Measurements from ENCODE around the gene PRRX2. TPM values are rescaled to one million over a fixed set of nuclear protein-coding genes. Genes with fewer than 3 reads are reported as not detected.
"Not testable (repeated sequence)": the region's sequence is repeated elsewhere in the genome, so short reads cannot be mapped to it uniquely, and the experiment has no call there.

PRRX2 gene
- total RNA-seq, 1 donor from 2014 or later: 3.1 TPM

DNA sequence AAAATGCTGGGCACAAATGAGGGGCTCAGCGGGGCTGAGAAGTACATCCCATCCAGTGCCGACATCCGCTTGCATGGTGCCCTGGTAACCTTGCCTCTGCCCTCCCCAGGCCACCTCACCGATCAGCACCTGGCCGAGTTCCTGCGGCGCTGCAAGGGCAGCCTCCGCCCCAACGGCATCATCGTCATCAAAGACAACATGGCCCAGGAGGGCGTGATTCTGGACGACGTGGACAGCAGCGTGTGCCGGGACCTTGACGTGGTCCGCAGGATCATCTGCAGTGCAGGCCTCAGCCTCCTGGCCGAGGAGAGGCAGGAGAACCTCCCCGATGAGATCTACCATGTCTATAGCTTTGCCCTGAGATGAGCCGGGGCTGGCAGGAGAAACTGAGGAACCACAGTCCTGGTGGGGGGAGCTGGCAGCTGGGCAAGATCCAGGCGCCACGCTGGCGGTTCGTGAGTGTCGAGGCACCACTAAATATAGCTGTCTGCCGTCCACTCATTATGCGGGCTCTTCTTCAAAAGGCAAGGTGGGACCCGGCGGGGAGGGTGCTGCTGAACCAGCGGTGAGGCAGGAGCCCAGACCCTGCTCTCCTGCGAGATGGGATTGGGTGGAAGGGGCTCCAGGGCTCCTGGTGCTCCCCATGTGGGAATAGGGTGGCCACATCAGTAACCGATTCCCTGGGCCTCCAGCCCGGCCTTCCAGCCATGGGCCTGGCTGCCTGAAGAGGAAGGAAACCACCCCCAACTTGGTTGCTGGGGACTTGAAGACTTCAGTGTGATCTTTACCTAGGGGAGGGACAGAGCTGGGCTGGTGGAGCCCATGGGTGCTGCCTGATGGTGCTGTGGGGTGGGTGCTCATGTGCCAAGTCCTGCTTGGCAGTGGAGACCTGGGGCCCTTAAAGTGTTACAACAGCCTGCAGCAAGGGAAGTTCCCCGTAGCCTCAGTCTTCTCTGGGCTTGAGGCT, 30.1 kb upstream of the PRRX2 start:
- Histone ChIP-seq H3K9me3 (ENCODE audit: control insufficient read depth in 3 of 3, low read length in 3 of 3) (no peaks in the 10 kb centered on the region), H3K27ac (ENCODE audit: low read depth, low read length) (no peak overlapping the region), H3K27me3 (ENCODE audit: control insufficient read depth in 3 of 3, insufficient read depth in 3 of 3, low read length in 3 of 3) (no peaks in the 10 kb centered on the region), H3K9ac (ENCODE audit: low read depth in 1 of 3, low read length in 3 of 3) (no peak overlapping the region), H3K4me1 (ENCODE audit: control insufficient read depth in 3 of 3, insufficient read depth in 3 of 3, low read length in 3 of 3) (peaks cover 37 to 40% (median 38%) of the 10 kb centered on the region in 3 donors), H3K36me3 (ENCODE audit: control insufficient read depth in 3 of 3, insufficient read depth in 3 of 3, low read length in 3 of 3) (peaks cover 56 to 65% (median 60%) of the 10 kb centered on the region in 3 donors), H3K4me3 (ENCODE audit: low read length in 3 of 3) (no peak overlapping the region)

DNA sequence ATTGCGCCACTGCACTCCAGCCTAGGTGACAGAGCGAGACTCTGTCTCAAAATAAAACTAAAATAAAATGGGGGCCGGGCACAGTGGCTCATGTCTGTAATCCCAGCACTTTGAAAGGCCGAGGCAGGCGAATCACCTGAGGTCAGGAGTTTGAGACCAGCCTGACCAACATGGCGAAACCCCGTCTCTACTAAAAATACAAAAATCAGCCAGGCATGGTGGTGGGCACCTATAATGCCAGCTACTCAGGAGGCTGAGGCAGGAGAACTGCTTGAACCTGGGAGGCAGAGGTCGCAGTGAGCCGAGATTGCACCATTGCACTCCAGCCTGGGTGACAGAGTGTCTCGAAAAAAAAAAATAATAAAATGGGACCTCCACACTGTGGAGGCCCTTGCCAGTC, 29.1 kb upstream of the PRRX2 start:
- H3K4me3 ChIP-seq (ENCODE audit: low read length in 3 of 3); H3K9ac ChIP-seq (ENCODE audit: low read depth in 1 of 3, low read length in 3 of 3); H3K27ac ChIP-seq (ENCODE audit: low read depth, low read length); H3K27me3 ChIP-seq (ENCODE audit: control insufficient read depth in 3 of 3, insufficient read depth in 3 of 3, low read length in 3 of 3); H3K9me3 ChIP-seq (ENCODE audit: control insufficient read depth in 3 of 3, low read length in 3 of 3): not testable (repeated sequence)
- Histone ChIP-seq H3K36me3 (ENCODE audit: control insufficient read depth in 3 of 3, insufficient read depth in 3 of 3, low read length in 3 of 3) (peaks cover 56 to 63% (median 60%) of the 10 kb centered on the region in 3 donors), H3K4me1 (ENCODE audit: control insufficient read depth in 3 of 3, insufficient read depth in 3 of 3, low read length in 3 of 3) (peaks cover 37 to 40% (median 38%) of the 10 kb centered on the region in 3 donors)

DNA sequence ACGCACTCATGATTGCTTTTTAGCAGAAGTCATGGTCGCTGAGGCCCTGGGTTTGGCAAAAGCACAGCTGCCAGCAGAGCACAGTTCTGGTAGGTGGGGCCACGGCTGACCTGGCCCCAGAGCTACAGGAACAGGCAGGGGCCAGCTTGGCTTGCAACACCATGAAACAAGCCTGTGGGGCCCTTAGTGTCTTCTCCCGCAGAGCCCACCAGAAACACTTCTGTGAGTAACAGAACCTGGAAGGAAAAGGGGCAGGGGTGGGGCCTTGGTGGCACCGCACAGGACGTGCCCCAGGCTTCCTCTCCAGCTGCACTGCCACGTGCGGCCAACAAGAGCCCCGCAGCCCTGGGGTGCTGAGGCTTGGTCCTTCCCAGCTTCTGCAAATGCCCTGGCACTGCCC, 28.3 kb upstream of the PRRX2 start:
- peak overlapping the region in 1 of 3 donors; percentile 16 for H3K9ac ChIP-seq (ENCODE audit: low read depth in 1 of 3, low read length in 3 of 3)
- no peak overlapping the region for H3K4me3 ChIP-seq (ENCODE audit: low read length in 3 of 3)
- no peaks in the 10 kb centered on the region for H3K9me3 ChIP-seq (ENCODE audit: control insufficient read depth in 3 of 3, low read length in 3 of 3)
- peaks cover 32 to 39% (median 33%) of the 10 kb centered on the region in 3 donors for H3K4me1 ChIP-seq (ENCODE audit: control insufficient read depth in 3 of 3, insufficient read depth in 3 of 3, low read length in 3 of 3)
- H3K27me3 ChIP-seq (ENCODE audit: control insufficient read depth in 3 of 3, insufficient read depth in 3 of 3, low read length in 3 of 3): no peaks in the 10 kb centered on the region
- peaks cover 56 to 62% (median 58%) of the 10 kb centered on the region in 3 donors for H3K36me3 ChIP-seq (ENCODE audit: control insufficient read depth in 3 of 3, insufficient read depth in 3 of 3, low read length in 3 of 3)
- no peak overlapping the region for H3K27ac ChIP-seq (ENCODE audit: low read depth, low read length)

GRCh38 chr9:129637673-129638439, 27.6 kb upstream of the PRRX2 start:
- Histone ChIP-seq H3K36me3 (ENCODE audit: control insufficient read depth in 3 of 3, insufficient read depth in 3 of 3, low read length in 3 of 3) (peaks cover 56 to 58% (median 56%) of the 10 kb centered on the region in 3 donors), H3K27ac (ENCODE audit: low read depth, low read length) (no peak overlapping the region)

DNA sequence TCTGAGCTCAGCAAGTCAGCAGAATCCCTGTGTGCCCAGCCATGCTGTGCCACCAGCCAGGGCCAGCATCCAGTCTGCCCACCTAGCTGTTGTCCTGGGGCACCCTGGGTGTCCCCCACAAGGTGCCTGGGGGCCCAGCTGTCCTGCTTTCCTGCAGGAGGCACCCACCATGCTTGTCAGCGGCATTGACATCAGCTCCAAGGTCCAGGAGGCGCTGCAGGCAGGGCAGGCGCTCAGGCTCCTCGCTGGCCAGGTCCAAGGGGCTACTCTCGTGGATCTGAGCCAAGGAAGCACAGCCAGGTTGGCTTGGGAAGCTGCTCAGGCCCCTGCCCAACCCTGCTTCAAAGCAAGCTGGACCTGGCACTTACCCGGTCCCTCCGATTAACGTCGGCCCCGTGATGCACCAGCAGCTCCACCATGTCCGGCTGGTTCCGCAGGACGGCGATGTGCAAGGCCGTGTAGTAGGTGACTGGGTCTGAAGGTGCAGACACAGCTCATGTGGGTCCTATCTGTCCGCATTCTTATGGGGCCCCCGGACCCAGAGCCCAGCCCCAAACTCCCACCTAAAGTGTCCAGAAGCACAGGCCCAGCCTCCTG, 26.3 kb upstream of the PRRX2 start:
- Histone ChIP-seq H3K4me1 (ENCODE audit: control insufficient read depth in 3 of 3, insufficient read depth in 3 of 3, low read length in 3 of 3) (peaks cover 23 to 34% (median 30%) of the 10 kb centered on the region in 3 donors), H3K27me3 (ENCODE audit: control insufficient read depth in 3 of 3, insufficient read depth in 3 of 3, low read length in 3 of 3) (no peaks in the 10 kb centered on the region), H3K9ac (ENCODE audit: low read depth in 1 of 3, low read length in 3 of 3) (no peak overlapping the region), H3K27ac (ENCODE audit: low read depth, low read length) (no peak overlapping the region), H3K36me3 (ENCODE audit: control insufficient read depth in 3 of 3, insufficient read depth in 3 of 3, low read length in 3 of 3) (peaks cover 44 to 47% (median 46%) of the 10 kb centered on the region in 3 donors), H3K9me3 (ENCODE audit: control insufficient read depth in 3 of 3, low read length in 3 of 3) (no peaks in the 10 kb centered on the region), H3K4me3 (ENCODE audit: low read length in 3 of 3) (no peak overlapping the region)

More at GRCh38 chr9:129637673-129638439, 27.6 kb upstream of the PRRX2 start:
- H3K27me3 ChIP-seq (ENCODE audit: control insufficient read depth in 3 of 3, insufficient read depth in 3 of 3, low read length in 3 of 3): no peaks in the 10 kb centered on the region
- H3K9ac ChIP-seq (ENCODE audit: low read depth in 1 of 3, low read length in 3 of 3): peak overlapping the region in 1 of 3 donors; percentile 16
- H3K4me3 ChIP-seq (ENCODE audit: low read length in 3 of 3): no peak overlapping the region
- H3K9me3 ChIP-seq (ENCODE audit: control insufficient read depth in 3 of 3, low read length in 3 of 3): no peaks in the 10 kb centered on the region
- peaks cover 28 to 36% (median 30%) of the 10 kb centered on the region in 3 donors for H3K4me1 ChIP-seq (ENCODE audit: control insufficient read depth in 3 of 3, insufficient read depth in 3 of 3, low read length in 3 of 3)

DNA sequence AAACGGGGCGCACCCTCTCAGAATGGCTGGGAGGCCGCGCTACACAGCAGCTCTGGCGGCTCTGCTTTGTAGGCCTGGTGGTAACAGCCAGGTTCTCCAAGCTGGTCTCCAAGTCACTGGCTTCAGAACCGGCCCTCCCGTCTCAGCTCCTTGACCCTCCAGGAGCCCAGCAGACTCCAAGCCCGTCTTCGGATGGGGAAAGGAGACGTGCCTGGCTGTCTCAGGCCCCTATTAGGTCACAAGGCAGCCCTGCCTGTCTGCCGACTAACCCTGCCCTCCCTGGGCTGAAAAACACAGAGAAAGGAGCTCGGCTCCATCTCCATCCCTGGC, 25.7 kb upstream of the PRRX2 start:
- Histone ChIP-seq H3K4me3 (ENCODE audit: low read length in 3 of 3) (no peak overlapping the region), H3K36me3 (ENCODE audit: control insufficient read depth in 3 of 3, insufficient read depth in 3 of 3, low read length in 3 of 3) (peaks cover 39 to 43% (median 40%) of the 10 kb centered on the region in 3 donors), H3K9me3 (ENCODE audit: control insufficient read depth in 3 of 3, low read length in 3 of 3) (no peaks in the 10 kb centered on the region), H3K4me1 (ENCODE audit: control insufficient read depth in 3 of 3, insufficient read depth in 3 of 3, low read length in 3 of 3) (peaks cover 23 to 34% (median 30%) of the 10 kb centered on the region in 3 donors), H3K27me3 (ENCODE audit: control insufficient read depth in 3 of 3, insufficient read depth in 3 of 3, low read length in 3 of 3) (no peaks in the 10 kb centered on the region), H3K9ac (ENCODE audit: low read depth in 1 of 3, low read length in 3 of 3) (peak overlapping the region in 1 of 3 donors; percentile 25), H3K27ac (ENCODE audit: low read depth, low read length) (no peak overlapping the region)

DNA sequence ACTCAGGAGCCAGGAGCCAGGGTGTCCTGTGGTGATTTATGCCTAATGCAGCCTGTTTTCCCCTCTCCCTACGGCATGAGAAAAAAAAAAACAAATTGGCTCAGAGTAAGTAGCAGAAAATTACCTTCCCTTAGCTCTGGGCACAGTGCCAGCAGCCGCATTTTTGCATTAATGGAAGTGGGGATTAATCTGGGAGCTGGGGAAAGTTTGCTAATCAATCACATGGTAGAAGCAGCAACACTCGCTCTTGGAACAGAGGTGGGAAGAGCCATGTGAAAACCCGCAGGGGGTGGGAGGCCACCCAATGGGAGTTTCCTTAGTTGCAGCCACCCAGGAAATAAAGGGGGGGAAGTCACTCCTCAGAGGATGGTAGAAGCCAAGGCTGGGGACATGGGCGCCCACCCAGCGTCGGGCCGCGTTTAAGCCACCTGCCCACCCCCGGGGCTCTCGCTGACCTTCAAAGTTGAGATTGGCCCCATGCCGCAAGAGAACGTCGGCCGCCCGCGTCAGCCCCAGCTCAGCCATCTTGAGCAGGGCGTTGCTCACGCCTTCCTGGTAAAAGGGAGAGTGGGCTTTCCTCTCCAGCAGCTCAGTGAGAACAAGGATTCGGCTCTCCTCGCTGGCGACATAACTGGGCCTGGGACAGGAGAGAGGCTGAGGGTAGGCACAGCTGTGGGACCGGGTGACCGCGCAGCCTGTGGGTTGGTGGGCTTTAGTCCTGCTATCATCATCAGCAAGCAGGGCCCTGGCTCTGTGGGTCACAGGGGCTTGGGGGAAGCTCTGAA, 25.2 kb upstream of the PRRX2 start:
- Histone ChIP-seq H3K27ac (ENCODE audit: low read depth, low read length) (no peak overlapping the region), H3K9ac (ENCODE audit: low read depth in 1 of 3, low read length in 3 of 3) (peak overlapping the region in 2 of 3 donors; percentile 89 to 92), H3K4me3 (ENCODE audit: low read length in 3 of 3) (peak overlapping the region; percentile 70 to 94 (median 88)), H3K4me1 (ENCODE audit: control insufficient read depth in 3 of 3, insufficient read depth in 3 of 3, low read length in 3 of 3) (peaks cover 23 to 32% (median 30%) of the 10 kb centered on the region in 3 donors), H3K36me3 (ENCODE audit: control insufficient read depth in 3 of 3, insufficient read depth in 3 of 3, low read length in 3 of 3) (peaks cover 34 to 37% (median 35%) of the 10 kb centered on the region in 3 donors), H3K27me3 (ENCODE audit: control insufficient read depth in 3 of 3, insufficient read depth in 3 of 3, low read length in 3 of 3) (no peaks in the 10 kb centered on the region), H3K9me3 (ENCODE audit: control insufficient read depth in 3 of 3, low read length in 3 of 3) (no peaks in the 10 kb centered on the region)

DNA sequence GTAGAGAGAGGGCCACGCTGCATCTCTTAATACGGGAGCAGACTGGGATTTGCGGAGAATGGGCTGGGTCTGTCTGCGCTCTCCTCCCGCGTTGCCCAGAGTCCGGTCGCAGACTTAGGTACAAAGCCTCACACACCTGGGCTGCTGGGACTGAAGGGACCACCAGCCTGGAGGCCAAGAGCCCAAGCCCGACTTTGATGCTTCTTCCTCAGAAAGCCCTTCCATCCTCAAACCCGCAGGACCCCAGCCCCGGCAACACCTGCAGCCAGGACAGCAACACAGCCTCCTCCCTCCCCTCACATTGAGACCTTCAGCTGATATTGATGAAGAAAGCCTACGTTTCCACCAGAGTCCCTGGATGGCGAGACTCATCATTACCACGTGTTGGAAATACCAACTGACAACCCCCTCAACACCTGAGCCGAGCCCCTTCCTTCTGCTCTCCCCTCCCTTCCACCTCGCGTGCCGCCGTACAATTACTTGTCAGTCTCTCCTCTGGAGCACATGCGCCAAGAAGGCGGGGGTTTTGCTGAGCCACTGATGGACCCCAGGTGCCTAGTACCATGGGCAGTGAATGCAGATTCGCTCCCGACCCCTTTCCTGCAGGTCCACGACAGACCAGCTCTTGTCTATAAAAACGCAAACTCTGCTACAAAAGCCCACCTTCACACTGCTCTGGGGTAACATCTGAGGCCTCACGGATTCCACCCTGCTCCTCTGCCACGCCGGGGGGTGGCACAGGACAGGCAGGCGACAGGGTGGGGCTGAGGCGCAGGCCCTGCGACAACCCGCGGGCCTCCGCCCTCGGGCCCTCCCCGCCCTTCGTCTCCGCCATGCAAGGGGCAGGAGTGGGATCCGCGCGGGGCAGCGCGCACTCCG, 24.3 kb upstream of the PRRX2 start:
- Histone ChIP-seq H3K27ac (ENCODE audit: low read depth, low read length) (peak overlapping the region; percentile 82), H3K9ac (ENCODE audit: low read depth in 1 of 3, low read length in 3 of 3) (peak overlapping the region; percentile 89 to 92 (median 89)), H3K4me3 (ENCODE audit: low read length in 3 of 3) (peak overlapping the region; percentile 70 to 94 (median 88)), H3K27me3 (ENCODE audit: control insufficient read depth in 3 of 3, insufficient read depth in 3 of 3, low read length in 3 of 3) (no peaks in the 10 kb centered on the region), H3K36me3 (ENCODE audit: control insufficient read depth in 3 of 3, insufficient read depth in 3 of 3, low read length in 3 of 3) (peaks cover 27 to 31% (median 29%) of the 10 kb centered on the region in 3 donors), H3K9me3 (ENCODE audit: control insufficient read depth in 3 of 3, low read length in 3 of 3) (no peaks in the 10 kb centered on the region), H3K4me1 (ENCODE audit: control insufficient read depth in 3 of 3, insufficient read depth in 3 of 3, low read length in 3 of 3) (peaks cover 23 to 32% (median 30%) of the 10 kb centered on the region in 3 donors)

Measured in skeletal muscle tissue (tissue), 4 donors.